HG03354 (cell line): ENCODE measurements around the gene CDC20.

ENCODE experiments used
- ATAC-seq: cut with Tn5 transposase; IDR thresholded peaks from one replicate; pipeline ENCODE4 v1.9.1; 2021; ENCODE audit warnings: mild to moderate bottlenecking; ENCODE audit not compliant: unreplicated experiment, poor library complexity, severe bottlenecking

Gene CDC20

DNA sequence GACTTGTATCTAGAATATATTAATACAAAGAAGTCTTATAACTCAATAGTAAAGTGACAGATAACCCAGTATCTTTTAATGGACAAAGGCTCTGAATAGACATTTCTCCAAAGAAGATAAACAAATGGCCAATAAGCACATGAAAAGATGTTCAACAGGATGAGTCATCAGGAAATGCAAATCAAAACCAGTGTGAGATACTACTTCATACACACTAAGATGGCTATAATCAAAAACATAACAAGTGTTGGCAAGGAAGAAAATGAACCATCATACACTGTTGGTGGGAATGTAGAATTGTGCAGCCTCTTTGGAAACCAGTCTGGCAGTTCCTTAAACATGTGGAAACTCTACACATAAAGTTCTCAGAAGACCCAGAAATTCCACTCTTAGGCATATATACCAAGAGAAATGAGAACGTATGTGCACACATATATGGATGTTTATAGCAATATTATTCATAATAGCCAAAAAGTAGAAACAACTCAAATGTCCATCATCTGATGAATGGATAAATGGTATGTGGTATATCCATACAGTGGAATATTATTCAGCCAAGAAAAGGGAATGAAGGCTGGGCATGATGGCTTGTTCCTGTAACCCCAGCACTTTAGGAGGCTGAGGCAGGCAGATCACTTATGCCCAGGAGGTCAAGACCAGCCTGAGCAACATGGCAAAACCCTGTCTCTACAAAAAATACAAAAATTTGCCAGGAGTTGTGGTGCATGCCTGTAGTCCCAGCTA lies 31.1 kb upstream of the CDC20 start:
- ATAC-seq: no peak

DNA sequence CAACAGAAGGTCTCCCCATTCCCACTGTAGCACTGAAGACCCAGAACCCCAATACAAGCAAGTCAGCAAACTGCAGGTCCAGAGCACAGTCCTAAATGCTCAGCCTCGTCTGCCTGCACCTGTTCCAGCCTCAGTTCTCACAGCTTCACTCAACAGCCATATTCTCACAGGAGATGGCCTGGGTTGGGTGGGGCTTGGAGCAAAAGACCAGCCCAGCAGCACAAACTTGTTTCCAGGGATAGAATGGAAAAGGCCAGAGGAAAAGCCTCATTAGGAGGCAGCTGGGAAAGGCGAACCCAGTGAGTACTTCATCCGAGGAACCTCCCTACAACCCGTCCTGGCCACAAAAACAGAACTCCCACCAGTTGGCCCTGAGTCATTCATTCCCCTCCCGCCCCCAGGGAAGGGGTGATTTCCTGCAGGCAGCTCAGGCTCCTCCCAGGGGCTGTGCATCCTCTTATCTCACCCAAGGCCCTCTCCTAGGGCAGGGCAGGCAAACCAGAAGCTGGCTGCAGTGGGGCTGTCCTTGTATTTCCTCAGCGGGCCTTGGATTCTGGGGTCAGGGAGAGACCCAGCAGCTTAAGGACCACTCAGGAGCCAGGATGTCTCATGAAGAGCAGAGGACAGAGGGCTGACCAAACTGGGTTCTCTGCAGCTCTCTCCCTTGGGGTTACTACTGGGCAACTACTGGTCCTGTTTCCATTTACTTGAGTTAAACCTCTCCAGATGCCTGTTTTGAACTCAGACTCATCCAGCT lies 28.6 kb upstream of the CDC20 start:
- ATAC-seq: no peak

DNA sequence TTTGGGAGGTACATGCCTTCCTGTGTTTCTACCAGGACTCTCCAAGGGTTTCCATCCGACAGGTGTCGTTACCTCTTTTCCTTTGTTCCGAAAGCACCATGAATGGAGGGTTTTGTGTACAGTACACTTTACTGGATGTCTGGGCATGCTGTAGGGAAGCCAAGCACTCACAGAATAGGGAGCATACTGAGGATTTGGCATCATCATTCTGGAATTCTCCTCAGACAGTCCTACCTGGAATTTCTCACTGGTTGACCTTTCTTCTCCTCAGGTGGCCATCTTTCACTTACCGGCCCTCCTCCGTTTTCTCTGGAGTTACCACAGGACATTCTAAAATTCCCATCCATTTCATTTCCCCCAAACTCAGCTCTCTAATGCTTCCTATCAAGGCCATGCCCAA lies 27.1 kb upstream of the CDC20 start:
- no peak for ATAC-seq

DNA sequence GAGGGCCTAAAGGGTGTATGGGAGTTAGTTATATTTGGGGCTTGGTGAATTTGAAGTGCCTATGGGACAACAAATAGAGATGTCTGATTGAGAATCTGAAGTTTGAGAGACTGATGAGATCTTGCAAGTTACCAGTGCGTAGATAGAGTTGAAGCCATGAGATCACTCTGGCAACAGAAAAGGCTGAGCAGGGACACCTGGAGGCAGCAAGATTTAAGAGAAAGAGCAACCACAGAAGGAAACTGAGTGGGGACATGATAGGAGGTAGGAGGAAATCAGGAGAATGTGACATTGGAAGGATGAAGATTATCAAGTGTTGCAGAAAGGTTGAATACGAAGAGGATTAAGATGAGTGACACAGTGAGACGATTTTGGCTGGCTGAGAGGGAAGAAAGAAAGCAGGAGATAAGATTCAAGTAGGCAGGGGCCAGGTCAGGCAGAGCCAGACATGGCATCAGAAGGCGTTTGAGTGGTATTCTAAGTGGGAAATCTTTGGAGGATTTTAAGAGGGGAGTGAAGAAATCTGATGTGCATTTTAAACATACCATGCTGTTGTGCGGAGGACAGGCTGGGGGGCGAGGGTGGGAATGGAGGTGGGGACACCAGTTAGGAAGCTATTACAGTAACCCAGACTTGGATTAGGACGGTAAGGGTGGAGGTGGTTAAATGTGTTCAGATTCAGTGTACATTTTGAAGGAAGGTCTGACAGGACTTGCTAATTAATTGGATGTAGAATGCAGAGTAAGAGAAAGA lies 24.2 kb upstream of the CDC20 start:
- ATAC-seq: no peak

DNA sequence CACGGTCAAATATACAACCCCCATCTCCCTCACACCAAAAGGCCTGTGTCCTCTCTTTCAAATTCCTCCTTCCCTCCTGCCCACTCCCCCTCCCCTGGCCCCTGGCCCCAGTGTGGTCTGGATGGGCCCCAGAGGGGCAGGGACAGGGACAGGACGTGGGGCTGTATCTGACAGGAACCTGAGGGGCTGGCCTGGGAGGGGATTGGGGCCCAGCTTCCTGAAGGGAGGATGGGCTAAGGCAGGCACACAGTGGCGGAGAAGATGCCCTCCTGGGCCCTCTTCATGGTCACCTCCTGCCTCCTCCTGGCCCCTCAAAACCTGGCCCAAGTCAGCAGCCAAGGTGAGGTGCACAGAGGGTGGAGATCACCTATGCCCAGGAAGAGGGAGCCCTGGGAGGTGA lies 21.2 kb upstream of the CDC20 start, which contains the start of gene MPL:
MPL (plus strand) TSS at position 231 of the 400 bp plus-strand sequence; CDS start at position 262, 31 bp downstream.
- no peak for ATAC-seq

DNA sequence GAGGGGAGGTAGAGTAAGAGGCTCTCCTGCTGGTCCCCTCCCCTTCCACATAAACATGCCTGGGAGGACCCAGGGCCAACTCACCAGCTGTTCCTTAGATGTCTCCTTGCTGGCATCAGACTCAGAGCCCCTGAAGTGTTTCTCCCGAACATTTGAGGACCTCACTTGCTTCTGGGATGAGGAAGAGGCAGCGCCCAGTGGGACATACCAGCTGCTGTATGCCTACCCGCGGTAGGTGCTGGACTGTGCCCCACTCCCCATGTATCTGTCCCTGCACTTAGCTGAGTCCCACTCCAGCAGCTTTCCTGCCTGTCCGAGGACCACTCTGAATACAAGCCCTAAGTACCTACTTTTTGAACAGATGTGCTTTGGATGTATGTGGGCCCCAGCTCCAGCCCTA lies 20.8 kb upstream of the CDC20 start:
- no peak for ATAC-seq

DNA sequence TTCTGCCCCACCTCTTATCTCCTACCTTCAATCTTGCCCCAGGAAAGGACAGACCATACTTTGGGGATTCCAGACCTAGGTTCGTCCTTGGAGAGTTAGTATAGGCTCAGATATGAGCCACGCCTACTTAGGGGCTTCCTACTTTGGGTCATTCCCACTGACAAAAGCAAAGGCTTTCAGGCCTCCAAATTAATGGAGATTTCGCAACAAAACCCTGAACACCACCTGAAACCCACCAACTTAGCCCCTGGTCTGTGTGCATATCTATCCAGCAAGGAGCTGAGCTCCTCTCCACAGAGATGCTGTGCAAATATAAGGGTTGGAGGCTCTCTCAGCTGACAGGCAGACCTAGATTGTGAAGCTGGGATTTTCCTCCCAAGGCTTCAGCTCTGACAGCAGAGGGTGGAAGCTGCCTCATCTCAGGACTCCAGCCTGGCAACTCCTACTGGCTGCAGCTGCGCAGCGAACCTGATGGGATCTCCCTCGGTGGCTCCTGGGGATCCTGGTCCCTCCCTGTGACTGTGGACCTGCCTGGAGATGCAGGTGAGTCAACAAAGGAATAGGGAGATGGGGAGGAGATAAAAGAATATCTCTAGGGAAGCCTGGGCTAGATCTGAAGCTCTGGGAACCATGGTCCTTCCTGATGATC lies 19.1 kb upstream of the CDC20 start:
- ATAC-seq: no peak

DNA sequence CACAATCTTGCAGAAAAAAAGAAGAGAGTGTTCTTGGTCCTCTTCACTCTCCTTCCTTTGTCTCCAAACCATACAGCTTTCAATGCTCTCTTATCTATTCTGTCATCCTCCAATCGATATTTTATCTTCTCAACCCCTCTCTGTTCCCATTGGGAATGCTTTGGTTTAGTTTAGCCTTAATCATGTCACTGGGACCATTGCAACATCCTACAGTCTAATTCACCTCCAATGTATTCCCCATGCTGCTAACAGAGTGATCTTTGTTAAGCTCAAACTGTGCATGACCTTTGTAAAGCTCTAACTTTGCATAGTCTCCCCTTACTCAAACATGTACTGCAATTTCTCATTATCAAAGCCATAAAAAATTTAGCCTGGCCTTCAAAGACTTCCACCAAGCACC lies 18.2 kb upstream of the CDC20 start:
- no peak for ATAC-seq

DNA sequence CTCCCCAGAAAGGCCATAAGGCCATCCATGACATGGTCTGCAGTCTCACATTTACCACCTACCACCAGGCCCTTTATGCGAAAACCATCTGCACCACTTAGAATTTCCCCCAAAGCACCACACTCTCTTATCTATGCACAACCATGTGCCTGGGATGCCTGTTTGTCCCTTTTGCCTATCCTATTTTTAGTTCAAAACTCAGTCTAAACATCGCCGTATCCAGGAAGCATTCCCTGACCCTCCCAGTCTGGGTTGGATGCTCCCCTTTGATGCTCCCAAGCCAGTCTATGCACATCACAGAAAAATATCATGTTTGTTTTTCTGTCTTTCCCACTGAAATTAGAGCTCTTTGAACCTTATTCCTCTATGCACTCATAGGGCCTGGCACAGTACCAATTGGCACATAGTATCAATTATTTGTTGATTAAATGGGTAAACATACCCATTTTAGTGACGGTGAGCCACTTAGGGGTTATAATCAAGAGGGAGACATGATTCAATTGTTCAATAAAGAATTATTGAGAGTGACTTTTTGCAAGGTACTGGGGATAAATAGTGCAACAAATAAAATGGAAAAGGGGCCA lies 14.4 kb upstream of the CDC20 start:
- ATAC-seq: no peak

DNA sequence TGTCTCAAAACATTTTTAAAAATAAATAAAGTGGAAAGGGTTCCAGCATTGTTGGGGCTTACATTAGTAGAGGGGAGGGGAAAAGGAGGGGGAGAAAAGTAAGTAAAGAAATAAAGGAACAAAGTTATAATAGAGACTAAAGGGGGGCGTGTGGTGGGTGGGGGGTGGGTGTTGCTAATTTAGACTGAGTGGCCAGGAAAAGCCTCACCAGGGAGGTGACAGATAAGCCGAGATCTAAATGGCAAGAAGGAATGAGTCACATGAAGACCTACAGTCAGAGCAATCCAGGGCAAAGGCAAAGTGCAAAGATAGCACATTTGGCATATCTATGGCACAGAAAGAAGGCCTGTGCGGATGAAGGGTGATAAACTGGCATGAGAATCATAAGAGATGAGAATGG lies 13.7 kb upstream of the CDC20 start:
- no peak for ATAC-seq

DNA sequence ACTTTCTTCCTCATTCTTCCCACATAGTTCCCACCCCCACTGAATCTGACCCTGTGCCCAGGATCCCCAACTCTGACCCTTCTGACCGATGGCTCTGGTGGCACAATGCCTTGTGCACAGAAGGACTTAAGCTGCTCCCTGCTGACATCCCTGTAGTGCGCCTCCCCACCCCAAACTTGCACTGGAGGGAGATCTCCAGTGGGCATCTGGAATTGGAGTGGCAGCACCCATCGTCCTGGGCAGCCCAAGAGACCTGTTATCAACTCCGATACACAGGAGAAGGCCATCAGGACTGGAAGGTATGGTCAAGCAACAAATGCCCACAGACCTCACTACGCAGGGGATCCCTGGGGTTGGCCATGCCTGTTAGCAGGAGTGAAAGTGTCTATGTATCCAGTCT lies 12.1 kb upstream of the CDC20 start:
- no peak for ATAC-seq

DNA sequence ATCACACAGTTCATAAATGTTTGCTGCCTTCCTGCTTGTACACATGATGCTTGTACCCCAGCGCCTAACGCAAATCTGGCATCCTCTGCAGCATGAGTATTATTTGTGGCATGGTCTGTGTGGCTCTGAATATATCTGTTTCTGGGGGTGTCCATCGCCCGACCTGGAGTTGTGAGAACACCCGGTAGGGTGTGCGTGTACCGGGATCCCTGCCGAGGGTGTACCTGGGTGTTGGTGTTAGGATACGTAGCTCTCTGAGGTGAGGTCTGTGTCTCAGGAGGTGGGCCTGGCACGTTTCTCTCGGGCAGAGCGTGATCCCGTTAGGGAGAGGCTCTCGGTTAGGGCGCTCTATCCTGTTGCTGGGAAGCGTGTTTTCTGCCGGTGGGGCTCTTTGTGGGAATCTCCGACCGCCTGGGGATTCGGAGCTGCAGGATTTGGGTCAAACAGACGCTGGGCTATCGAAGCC lies 10.4 kb upstream of the CDC20 start:
- ATAC-seq: no peak

DNA sequence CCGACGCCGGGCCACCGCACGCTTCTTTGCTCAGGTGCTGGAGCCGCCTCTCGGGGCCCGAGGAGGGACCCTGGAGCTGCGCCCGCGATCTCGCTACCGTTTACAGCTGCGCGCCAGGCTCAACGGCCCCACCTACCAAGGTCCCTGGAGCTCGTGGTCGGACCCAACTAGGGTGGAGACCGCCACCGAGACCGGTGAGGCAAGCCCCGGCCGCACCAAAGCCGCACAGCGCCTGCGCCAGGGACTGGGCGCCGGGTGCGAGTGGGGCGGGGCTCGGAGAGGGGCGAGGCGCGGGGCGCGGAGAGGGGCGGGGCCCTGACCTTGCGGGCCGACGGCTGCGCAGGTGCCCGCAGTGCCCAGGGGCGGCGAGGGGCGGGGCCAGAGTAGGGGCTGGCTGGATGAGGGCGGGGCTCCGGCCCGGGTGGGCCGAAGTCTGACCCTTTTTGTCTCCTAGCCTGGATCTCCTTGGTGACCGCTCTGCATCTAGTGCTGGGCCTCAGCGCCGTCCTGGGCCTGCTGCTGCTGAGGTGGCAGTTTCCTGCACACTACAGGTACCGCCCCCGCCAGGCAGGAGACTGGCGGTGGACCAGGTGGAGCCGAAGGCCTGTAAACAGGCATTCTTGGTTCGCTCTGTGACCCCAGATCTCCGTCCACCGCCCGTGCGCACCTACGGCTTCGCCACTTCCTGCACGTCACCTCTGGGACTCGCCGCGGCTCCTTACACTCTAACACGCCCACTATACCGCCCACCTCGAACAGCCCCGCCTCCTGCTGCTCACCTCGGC lies 9.8 kb upstream of the CDC20 start:
- ATAC-seq: no peak

DNA sequence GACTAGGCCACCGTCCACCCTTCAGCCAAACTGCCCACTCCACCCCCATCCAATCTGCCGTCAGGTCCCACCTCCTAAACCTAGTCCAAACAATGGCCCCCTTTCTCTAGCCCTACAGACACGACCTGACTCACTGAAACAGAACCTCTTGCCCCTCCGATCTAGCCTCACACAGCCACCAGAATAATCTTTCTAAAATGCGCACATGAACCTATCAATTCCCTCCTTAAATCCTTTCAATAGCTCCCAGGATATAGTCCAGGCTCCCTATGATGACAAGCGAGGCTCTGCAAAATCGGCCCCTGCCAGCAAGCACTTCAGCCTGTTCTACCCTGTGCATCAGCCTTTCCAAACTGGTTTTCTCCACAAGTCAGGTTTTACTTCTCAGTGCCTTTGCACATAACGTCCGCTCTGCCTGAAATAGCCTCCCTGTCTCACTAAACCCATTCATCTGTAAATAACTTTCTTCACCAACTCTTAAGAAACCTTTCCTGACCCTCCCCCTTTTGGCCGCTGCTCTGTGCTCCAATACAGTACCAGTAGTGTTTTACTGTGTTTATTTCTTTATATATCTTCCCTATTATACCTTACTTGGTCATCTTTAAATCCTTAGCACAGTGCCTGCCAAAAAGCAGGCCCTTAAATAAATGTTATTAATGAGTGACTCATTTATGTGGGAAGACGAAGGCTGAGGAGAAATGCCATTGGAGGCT lies 9.0 kb upstream of the CDC20 start:
- no peak for ATAC-seq

DNA sequence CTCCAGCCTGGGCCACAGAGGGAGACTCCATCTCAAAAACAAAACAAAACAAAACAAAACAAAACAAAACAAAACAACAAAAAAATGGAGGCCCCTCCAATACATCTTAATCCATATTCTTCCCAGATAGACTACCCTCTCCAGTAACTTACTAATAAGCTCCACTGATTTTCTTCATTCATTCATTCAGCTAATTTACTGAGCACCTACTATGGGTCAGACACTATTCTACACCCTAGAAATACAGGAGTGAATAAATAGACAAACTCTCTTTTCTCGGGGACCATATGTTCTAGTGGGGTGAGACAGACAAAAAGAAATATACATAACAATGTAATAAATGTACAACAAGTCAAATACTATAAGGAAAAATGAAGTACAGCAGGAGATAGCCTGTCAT lies 7.8 kb upstream of the CDC20 start:
- ATAC-seq: no peak

DNA sequence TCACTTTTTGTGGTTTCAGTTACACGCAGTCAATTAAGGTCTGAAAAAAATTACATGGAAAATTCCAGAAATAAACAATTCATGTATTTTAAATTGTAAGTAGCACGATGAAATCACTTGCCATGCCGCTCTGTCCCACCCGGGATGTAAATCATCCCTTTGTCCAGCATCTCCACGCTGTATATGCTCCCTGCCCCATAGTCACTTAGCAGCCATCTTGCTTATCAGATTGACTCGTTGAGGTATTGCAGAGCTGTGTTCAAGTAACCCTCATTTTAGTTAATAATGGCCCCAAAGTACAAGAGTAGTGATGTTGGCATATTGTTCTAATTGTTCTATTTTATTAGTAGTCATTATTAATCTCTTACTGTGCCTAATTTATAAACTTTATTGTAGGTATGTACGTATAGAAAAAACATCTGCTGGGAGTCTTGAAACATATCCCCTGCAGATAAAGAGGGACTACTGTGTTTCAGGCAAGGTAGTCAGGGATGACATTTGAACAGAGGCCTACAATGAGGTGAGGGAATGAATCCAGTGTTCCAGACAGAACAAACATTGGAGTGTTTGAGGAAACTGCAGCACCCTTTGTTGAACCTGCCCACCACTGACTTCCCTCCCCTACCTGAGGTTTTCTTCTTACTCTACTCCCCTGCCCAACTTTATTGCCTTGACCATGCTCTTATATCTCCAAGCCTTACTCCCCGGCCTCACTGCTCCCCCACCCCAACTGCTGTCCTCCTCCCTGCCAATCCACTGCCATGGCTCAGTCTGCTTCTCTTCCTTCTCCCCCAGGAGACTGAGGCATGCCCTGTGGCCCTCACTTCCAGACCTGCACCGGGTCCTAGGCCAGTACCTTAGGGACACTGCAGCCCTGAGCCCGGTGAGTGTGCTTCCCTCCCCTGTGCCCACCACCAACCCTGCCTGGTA lies 7.1 kb upstream of the CDC20 start:
- ATAC-seq: no peak

DNA sequence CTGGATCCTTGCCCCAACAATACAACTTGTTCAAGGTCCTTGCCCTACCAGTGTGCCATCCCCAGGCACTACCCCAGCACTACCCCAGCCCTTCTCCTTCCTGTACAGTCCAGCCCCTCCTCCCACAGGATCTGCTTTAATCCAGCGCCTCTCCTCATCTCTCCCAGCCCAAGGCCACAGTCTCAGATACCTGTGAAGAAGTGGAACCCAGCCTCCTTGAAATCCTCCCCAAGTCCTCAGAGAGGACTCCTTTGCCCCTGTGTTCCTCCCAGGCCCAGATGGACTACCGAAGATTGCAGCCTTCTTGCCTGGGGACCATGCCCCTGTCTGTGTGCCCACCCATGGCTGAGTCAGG lies 6.5 kb upstream of the CDC20 start:
- ATAC-seq: no peak
